GM23338 (cell line): ENCODE measurements around the gene SH3GL3. TPM values are rescaled to one million over a fixed set of nuclear protein-coding genes. Genes with fewer than 3 reads are reported as not detected.

ENCODE experiments used
- ATAC-seq: fragments of 200-7000 bp; cut with Tn5 transposase; 3 replicates; pipeline ENCODE4 v1.9.1; 2020
- DNase-seq: peaks from one replicate; pipeline ENCODE4 v3.0.0-alpha.2; 2015; ENCODE audit warnings: low spot score
- H2AFZ ChIP-seq: fragments of 200-600 bp; sonication (generic); 2 replicates; pipeline ENCODE4 v1.8.0; 2016; ENCODE audit warnings: antibody characterized with exemption, mild to moderate bottlenecking, moderate library complexity
- H3F3A ChIP-seq: fragments of 200-600 bp; sonication (generic); replicated peaks from 2 replicates; pipeline ENCODE4 v1.8.0; 2017; ENCODE audit warnings: antibody characterized with exemption, mixed run types, low read depth
- H3K27ac ChIP-seq: fragments of 200-600 bp; sonication (generic); 2 replicates; pipeline ENCODE4 v1.6.1; 2016; ENCODE audit warnings: low read depth
- H3K27me3 ChIP-seq: fragments of 200-600 bp; sonication (generic); 2 replicates; pipeline ENCODE4 v1.8.0; 2016; ENCODE audit warnings: mild to moderate bottlenecking, mixed run types, moderate library complexity; ENCODE audit not compliant: insufficient read depth
- H3K36me3 ChIP-seq: fragments of 200-600 bp; sonication (generic); 2 replicates; pipeline ENCODE4 v1.8.0; 2016; ENCODE audit warnings: mild to moderate bottlenecking; ENCODE audit not compliant: insufficient read depth
- H3K4me1 ChIP-seq: fragments of 200-600 bp; sonication (generic); 2 replicates; pipeline ENCODE4 v1.8.0; 2016; ENCODE audit warnings: mild to moderate bottlenecking, moderate library complexity; ENCODE audit not compliant: insufficient read depth
- H3K4me2 ChIP-seq: fragments of 200-600 bp; sonication (generic); 2 replicates; pipeline ENCODE4 v1.7.1; 2017; ENCODE audit warnings: mixed run types
- H3K4me3 ChIP-seq: fragments of 200-600 bp; sonication (generic); 2 replicates; pipeline ENCODE4 v1.6.1; 2016; ENCODE audit warnings: mixed run types
- H3K79me2 ChIP-seq: fragments of 200-600 bp; sonication (generic); replicated peaks from 2 replicates; pipeline ENCODE4 v1.8.0; 2017; ENCODE audit warnings: mild to moderate bottlenecking; ENCODE audit not compliant: insufficient read depth
- H3K9me2 ChIP-seq: fragments of 200-600 bp; sonication (generic); 2 replicates; pipeline ENCODE4 v1.8.0; 2017; ENCODE audit not compliant: insufficient read depth
- H4K20me1 ChIP-seq: fragments of 200-600 bp; sonication (generic); replicated peaks from 2 replicates; pipeline ENCODE4 v1.8.0; 2017; ENCODE audit warnings: mild to moderate bottlenecking; ENCODE audit not compliant: insufficient read depth
- H3K27ac Mint-ChIP-seq: 2 replicates; pipeline ENCODE4 v1.8.0; 2020; ENCODE audit warnings: inconsistent platforms, mild to moderate bottlenecking, moderate library complexity, mixed read lengths
- H3K27me3 Mint-ChIP-seq: 3 replicates; pipeline ENCODE4 v1.8.0; 2022; ENCODE audit warnings: low read depth, mild to moderate bottlenecking, moderate library complexity, mixed read lengths, inconsistent platforms; ENCODE audit not compliant: insufficient read depth, poor library complexity
- H3K36me3 Mint-ChIP-seq: 3 replicates; pipeline ENCODE4 v1.8.0; 2021; ENCODE audit warnings: low read depth, mild to moderate bottlenecking, inconsistent platforms, moderate library complexity, mixed read lengths
- H3K4me1 Mint-ChIP-seq: 3 replicates; pipeline ENCODE4 v1.8.0; 2020; ENCODE audit warnings: mild to moderate bottlenecking, inconsistent platforms, mixed read lengths
- H3K4me3 Mint-ChIP-seq: 3 replicates; pipeline ENCODE4 v1.8.0; 2021; ENCODE audit warnings: moderate library complexity, mild to moderate bottlenecking, inconsistent platforms, mixed read lengths
- H3K9me3 Mint-ChIP-seq: 3 replicates; pipeline ENCODE4 v1.8.0; 2020; ENCODE audit warnings: moderate library complexity, mild to moderate bottlenecking, inconsistent platforms, mixed read lengths
- CREB1 ChIP-seq: fragments of 250-450 bp; sonication (Bioruptor Pico); IDR thresholded peaks from 2 replicates; pipeline ENCODE4 v1.5.0; 2020; ENCODE audit warnings: low read depth, mild to moderate bottlenecking, moderate library complexity
- EZH2 ChIP-seq: fragments of 200-600 bp; sonication (generic); IDR thresholded peaks from one replicate; pipeline ENCODE4 v1.8.0; 2017; ENCODE audit warnings: antibody characterized with exemption, mild to moderate bottlenecking, low read depth; ENCODE audit not compliant: unreplicated experiment
- JUNB ChIP-seq: IDR thresholded peaks from one replicate; pipeline ENCODE4 v1.6.1; 2016; ENCODE audit warnings: antibody characterized with exemption; ENCODE audit not compliant: unreplicated experiment
- NANOG ChIP-seq: IDR thresholded peaks from 2 replicates; pipeline ENCODE4 v1.6.1; 2016; ENCODE audit warnings: antibody characterized with exemption, borderline replicate concordance
- STAT1 ChIP-seq: IDR thresholded peaks from one replicate; pipeline ENCODE4 v1.6.1; 2016; ENCODE audit warnings: antibody characterized with exemption; ENCODE audit not compliant: unreplicated experiment
- ZNF114 ChIP-seq: fragments of 250-450 bp; sonication (Bioruptor Pico); IDR thresholded peaks from 2 replicates; pipeline ENCODE4 v1.5.0; 2020; ENCODE audit warnings: mild to moderate bottlenecking, moderate library complexity
- ZNF331 ChIP-seq: fragments of 250-450 bp; sonication (Bioruptor Pico); IDR thresholded peaks from 2 replicates; pipeline ENCODE4 v1.5.0; 2020; ENCODE audit warnings: low read depth, mild to moderate bottlenecking, moderate library complexity
- polyA plus RNA-seq: library from polyadenylated mRNA; unstranded; fragments of >200 nt; fragmentation: Nextera tagmentation; extraction: Ambion mirVana; gene quantifications from 2 replicates; pipeline ENCODE4 v1.2.1, GENCODE V29; 2016
- total RNA-seq: library from RNA; depleted of rRNA; stranded (reverse); fragments of >200 nt; shearing (Covaris generic); gene quantifications from 2 replicates; pipeline ENCODE4 v1.2.3, GENCODE V29; 2014
- TF ChIP-seq, protein P1 (sequence below): fragments of 250-450 bp; sonication (Bioruptor Pico); IDR thresholded peaks from 2 replicates; pipeline ENCODE4 v1.5.0; 2020; ENCODE audit warnings: mild to moderate bottlenecking, moderate library complexity
- TF ChIP-seq, protein P2 (sequence below): IDR thresholded peaks from one replicate; pipeline ENCODE4 v1.6.1; 2018; ENCODE audit warnings: antibody characterized with exemption; ENCODE audit not compliant: unreplicated experiment
- TF ChIP-seq, protein P3 (sequence below), 2 experiments: fragments of 200-600 bp in 1 of 2; sonication (generic) in 1 of 2; conservative IDR thresholded peaks; 2 replicates each; pipeline versions ENCODE4 v1.5.1 to v1.6.1; 2016 to 2017; ENCODE audit warnings: antibody characterized with exemption in 2 of 2, low read depth in 2 of 2, mild to moderate bottlenecking in 2 of 2, moderate library complexity in 1 of 2

Gene SH3GL3
- total and polyA plus RNA-seq, 2 experiments from 2014 or later, result 15.9 to 21.1 TPM

DNA sequence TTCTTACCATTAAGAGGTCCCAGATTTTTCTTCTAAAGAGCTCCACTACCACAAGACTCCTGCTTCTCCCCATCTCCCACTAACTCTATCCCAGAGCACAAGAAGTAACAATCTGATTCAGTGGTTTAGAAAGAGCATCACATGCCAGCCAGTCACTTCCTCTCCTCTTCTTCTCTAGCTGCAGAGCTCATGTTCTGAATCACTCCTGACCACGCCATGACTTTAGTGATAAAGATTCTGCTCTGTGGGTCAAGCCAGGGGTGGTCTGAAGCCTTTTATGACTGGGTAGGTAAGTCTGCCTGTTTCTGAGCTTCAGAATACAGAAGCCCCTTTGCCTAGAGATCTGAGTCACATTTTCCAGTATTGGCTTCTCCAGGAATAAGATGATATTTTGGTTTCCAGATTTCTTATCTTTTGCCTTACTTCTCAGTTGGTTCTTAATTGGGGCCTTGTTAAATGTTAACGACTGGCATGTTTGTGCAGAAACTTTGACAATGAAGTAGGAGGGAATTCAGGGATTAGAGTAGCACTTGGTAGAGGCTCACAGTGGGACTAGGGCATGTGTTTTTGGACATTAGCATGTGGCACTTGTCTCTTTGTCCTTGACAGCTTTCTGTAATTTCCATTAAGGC, 179.1 kb downstream of the SH3GL3 start:
- Histone ChIP-seq H3K36me3 (no peaks in the 10 kb centered on the region), H3K9me2 (no peaks in the 10 kb centered on the region), H3K4me2 (no peak overlapping the region), H3K4me1 (no peaks in the 10 kb centered on the region), H3K79me2 (no peaks in the 10 kb centered on the region), H3K27ac (no peak overlapping the region), H3K27me3 (no peaks in the 10 kb centered on the region), H2AFZ (no peak overlapping the region), H4K20me1 (no peaks in the 10 kb centered on the region), H3K4me3 (no peak overlapping the region), H3F3A (no peaks in the 10 kb centered on the region)
- peaks cover 6% of the 10 kb centered on the region; the same call in 1 of the 3 replicates for H3K36me3 Mint-ChIP-seq
- H3K27ac Mint-ChIP-seq, result no peak overlapping the region
- ATAC-seq, result no peak
- no peak overlapping the region for H3K4me3 Mint-ChIP-seq
- TF ChIP-seq STAT1 (no peak), NANOG (no peak), EZH2 (no peak), JUNB (no peak)
- TF ChIP-seq, protein P1, sequence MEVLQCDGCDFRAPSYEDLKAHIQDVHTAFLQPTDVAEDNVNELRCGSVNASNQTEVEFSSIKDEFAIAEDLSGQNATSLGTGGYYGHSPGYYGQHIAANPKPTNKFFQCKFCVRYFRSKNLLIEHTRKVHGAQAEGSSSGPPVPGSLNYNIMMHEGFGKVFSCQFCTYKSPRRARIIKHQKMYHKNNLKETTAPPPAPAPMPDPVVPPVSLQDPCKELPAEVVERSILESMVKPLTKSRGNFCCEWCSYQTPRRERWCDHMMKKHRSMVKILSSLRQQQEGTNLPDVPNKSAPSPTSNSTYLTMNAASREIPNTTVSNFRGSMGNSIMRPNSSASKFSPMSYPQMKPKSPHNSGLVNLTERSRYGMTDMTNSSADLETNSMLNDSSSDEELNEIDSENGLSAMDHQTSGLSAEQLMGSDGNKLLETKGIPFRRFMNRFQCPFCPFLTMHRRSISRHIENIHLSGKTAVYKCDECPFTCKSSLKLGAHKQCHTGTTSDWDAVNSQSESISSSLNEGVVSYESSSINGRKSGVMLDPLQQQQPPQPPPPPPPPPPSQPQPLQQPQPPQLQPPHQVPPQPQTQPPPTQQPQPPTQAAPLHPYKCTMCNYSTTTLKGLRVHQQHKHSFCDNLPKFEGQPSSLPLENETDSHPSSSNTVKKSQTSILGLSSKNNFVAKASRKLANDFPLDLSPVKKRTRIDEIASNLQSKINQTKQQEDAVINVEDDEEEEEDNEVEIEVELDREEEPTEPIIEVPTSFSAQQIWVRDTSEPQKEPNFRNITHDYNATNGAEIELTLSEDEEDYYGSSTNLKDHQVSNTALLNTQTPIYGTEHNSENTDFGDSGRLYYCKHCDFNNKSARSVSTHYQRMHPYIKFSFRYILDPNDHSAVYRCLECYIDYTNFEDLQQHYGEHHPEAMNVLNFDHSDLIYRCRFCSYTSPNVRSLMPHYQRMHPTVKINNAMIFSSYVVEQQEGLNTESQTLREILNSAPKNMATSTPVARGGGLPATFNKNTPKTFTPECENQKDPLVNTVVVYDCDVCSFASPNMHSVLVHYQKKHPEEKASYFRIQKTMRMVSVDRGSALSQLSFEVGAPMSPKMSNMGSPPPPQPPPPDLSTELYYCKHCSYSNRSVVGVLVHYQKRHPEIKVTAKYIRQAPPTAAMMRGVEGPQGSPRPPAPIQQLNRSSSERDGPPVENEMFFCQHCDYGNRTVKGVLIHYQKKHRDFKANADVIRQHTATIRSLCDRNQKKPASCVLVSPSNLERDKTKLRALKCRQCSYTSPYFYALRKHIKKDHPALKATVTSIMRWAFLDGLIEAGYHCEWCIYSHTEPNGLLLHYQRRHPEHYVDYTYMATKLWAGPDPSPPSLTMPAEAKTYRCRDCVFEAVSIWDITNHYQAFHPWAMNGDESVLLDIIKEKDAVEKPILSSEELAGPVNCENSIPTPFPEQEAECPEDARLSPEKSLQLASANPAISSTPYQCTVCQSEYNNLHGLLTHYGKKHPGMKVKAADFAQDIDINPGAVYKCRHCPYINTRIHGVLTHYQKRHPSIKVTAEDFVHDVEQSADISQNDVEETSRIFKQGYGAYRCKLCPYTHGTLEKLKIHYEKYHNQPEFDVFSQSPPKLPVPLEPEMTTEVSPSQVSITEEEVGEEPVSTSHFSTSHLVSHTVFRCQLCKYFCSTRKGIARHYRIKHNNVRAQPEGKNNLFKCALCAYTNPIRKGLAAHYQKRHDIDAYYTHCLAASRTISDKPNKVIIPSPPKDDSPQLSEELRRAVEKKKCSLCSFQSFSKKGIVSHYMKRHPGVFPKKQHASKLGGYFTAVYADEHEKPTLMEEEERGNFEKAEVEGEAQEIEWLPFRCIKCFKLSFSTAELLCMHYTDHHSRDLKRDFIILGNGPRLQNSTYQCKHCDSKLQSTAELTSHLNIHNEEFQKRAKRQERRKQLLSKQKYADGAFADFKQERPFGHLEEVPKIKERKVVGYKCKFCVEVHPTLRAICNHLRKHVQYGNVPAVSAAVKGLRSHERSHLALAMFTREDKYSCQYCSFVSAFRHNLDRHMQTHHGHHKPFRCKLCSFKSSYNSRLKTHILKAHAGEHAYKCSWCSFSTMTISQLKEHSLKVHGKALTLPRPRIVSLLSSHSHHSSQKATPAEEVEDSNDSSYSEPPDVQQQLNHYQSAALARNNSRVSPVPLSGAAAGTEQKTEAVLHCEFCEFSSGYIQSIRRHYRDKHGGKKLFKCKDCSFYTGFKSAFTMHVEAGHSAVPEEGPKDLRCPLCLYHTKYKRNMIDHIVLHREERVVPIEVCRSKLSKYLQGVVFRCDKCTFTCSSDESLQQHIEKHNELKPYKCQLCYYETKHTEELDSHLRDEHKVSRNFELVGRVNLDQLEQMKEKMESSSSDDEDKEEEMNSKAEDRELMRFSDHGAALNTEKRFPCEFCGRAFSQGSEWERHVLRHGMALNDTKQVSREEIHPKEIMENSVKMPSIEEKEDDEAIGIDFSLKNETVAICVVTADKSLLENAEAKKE (CRISPR knock-in tag), result no peak
- no peaks in the 10 kb centered on the region for H3K4me1 Mint-ChIP-seq
- H3K27me3 Mint-ChIP-seq, result no peaks in the 10 kb centered on the region
- DNase-seq, result no peak
- peaks cover 15% of the 10 kb centered on the region for H3K9me3 Mint-ChIP-seq

DNA sequence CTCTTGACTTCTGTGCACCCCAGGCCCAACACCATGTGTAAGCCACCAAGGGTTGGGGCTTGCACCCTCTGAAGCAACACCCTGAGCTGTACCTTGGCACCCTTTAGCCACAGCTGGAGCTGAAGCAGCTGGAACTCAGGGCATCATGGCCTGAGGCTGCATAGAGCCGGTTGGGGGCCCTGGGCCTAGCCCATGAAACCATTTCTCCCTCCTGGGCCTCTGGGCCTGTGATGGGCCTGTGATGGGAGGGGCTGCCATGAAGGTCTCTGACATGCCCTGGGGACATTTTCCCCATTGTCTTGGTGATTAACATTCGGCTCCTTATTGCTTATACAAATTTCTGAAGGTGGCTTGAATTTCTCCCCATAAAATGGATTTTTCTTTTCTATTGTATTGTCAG, 184.4 kb downstream of the SH3GL3 start:
- H3K9me3 Mint-ChIP-seq, result peaks cover 25% of the 10 kb centered on the region
- ATAC-seq, result no peak
- TF ChIP-seq JUNB (no peak), CREB1 (CRISPR knock-in tag) (no peak), STAT1 (no peak), ZNF114 (CRISPR knock-in tag) (no peak), ZNF331 (no peak)
- TF ChIP-seq, protein P2, sequence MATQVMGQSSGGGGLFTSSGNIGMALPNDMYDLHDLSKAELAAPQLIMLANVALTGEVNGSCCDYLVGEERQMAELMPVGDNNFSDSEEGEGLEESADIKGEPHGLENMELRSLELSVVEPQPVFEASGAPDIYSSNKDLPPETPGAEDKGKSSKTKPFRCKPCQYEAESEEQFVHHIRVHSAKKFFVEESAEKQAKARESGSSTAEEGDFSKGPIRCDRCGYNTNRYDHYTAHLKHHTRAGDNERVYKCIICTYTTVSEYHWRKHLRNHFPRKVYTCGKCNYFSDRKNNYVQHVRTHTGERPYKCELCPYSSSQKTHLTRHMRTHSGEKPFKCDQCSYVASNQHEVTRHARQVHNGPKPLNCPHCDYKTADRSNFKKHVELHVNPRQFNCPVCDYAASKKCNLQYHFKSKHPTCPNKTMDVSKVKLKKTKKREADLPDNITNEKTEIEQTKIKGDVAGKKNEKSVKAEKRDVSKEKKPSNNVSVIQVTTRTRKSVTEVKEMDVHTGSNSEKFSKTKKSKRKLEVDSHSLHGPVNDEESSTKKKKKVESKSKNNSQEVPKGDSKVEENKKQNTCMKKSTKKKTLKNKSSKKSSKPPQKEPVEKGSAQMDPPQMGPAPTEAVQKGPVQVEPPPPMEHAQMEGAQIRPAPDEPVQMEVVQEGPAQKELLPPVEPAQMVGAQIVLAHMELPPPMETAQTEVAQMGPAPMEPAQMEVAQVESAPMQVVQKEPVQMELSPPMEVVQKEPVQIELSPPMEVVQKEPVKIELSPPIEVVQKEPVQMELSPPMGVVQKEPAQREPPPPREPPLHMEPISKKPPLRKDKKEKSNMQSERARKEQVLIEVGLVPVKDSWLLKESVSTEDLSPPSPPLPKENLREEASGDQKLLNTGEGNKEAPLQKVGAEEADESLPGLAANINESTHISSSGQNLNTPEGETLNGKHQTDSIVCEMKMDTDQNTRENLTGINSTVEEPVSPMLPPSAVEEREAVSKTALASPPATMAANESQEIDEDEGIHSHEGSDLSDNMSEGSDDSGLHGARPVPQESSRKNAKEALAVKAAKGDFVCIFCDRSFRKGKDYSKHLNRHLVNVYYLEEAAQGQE, result no peak
- TF ChIP-seq, protein P3, sequence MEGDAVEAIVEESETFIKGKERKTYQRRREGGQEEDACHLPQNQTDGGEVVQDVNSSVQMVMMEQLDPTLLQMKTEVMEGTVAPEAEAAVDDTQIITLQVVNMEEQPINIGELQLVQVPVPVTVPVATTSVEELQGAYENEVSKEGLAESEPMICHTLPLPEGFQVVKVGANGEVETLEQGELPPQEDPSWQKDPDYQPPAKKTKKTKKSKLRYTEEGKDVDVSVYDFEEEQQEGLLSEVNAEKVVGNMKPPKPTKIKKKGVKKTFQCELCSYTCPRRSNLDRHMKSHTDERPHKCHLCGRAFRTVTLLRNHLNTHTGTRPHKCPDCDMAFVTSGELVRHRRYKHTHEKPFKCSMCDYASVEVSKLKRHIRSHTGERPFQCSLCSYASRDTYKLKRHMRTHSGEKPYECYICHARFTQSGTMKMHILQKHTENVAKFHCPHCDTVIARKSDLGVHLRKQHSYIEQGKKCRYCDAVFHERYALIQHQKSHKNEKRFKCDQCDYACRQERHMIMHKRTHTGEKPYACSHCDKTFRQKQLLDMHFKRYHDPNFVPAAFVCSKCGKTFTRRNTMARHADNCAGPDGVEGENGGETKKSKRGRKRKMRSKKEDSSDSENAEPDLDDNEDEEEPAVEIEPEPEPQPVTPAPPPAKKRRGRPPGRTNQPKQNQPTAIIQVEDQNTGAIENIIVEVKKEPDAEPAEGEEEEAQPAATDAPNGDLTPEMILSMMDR (conservative IDR thresholded peaks at IDR 0.05; ENCODE audit: low read depth in 2 of 2), result no peak

More for the DNA sequence above, 184.4 kb downstream of the SH3GL3 start:
- no peak overlapping the region for H3K4me2 ChIP-seq
- no peaks in the 10 kb centered on the region for H3K36me3 ChIP-seq
- peaks cover 13% of the 10 kb centered on the region for H3K36me3 Mint-ChIP-seq
- H3K27ac Mint-ChIP-seq, result no peak overlapping the region
- H3K79me2 ChIP-seq, result no peaks in the 10 kb centered on the region
- H3K4me3 Mint-ChIP-seq, result no peak overlapping the region
- no peak overlapping the region for H3K4me3 ChIP-seq
- no peak overlapping the region for H2AFZ ChIP-seq
- no peaks in the 10 kb centered on the region for H3K9me2 ChIP-seq
- H3K27me3 Mint-ChIP-seq, result no peaks in the 10 kb centered on the region
- DNase-seq, result no peak
- no peak overlapping the region for H3K27ac ChIP-seq
- H4K20me1 ChIP-seq, result no peaks in the 10 kb centered on the region
- H3K4me1 Mint-ChIP-seq, result no peaks in the 10 kb centered on the region
- H3K4me1 ChIP-seq, result no peaks in the 10 kb centered on the region
- no peaks in the 10 kb centered on the region for H3K27me3 ChIP-seq
- H3F3A ChIP-seq, result no peaks in the 10 kb centered on the region
